Measurements from ENCODE around the gene TSC2.
"Not testable (repeated sequence)": the region's sequence is repeated elsewhere in the genome, so short reads cannot be mapped to it uniquely, and the experiment has no call there.

TSC2 gene

DNA sequence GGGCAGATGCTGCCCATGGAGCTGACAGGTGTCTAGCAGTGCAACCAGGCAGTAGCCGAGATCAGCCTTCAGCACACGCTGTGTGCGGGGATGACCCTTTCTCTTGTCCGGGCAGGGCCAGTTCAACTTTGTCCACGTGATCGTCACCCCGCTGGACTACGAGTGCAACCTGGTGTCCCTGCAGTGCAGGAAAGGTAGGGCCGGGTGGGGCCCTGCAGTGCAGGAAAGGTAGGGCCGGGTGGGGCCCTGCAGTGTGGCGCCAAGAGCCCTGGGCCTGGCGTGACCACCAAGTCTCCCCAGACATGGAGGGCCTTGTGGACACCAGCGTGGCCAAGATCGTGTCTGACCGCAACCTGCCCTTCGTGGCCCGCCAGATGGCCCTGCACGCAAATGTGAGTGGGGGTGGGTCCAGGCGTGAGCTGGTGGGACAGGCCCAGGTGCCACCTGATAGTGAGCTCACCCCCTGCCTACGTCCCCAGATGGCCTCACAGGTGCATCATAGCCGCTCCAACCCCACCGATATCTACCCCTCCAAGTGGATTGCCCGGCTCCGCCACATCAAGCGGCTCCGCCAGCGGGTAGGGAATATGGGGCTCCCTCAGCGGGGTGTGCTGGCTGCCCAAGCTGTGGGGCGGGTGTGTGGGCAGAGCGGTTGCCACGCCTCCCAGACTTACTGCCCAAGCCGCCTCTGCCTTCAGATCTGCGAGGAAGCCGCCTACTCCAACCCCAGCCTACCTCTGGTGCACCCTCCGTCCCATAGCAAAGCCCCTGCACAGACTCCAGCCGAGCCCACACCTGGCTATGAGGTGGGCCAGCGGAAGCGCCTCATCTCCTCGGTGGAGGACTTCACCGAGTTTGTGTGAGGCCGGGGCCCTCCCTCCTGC lies 40.2 kb downstream of the TSC2 start:
- no peak for DNase-seq

- no peak for DNase-seq
These were observed 41.1 kb downstream of the TSC2 start for GRCh38 chr16:2088759-2089358.

- DNase-seq, result no peak
These were observed 42.1 kb downstream of the TSC2 start for GRCh38 chr16:2089706-2090480.

DNA sequence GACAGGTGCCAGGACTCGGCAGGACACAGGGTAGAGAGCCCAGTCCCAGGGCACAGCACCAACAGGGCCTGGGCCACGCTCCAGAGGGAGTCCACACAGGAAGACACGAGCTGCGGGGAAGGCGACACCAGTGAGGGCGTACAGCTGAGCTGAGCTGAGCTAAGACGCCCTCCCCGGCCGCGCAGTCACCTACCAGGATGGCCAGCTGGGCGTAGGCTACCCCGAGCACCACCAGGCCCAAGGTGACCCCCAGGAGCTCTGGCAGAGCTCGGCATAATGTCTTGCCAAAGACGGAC lies 42.6 kb downstream of the TSC2 start:
- no peak for DNase-seq

- no peak for DNase-seq
These were observed 43.2 kb downstream of the TSC2 start for GRCh38 chr16:2090777-2091546.

DNA sequence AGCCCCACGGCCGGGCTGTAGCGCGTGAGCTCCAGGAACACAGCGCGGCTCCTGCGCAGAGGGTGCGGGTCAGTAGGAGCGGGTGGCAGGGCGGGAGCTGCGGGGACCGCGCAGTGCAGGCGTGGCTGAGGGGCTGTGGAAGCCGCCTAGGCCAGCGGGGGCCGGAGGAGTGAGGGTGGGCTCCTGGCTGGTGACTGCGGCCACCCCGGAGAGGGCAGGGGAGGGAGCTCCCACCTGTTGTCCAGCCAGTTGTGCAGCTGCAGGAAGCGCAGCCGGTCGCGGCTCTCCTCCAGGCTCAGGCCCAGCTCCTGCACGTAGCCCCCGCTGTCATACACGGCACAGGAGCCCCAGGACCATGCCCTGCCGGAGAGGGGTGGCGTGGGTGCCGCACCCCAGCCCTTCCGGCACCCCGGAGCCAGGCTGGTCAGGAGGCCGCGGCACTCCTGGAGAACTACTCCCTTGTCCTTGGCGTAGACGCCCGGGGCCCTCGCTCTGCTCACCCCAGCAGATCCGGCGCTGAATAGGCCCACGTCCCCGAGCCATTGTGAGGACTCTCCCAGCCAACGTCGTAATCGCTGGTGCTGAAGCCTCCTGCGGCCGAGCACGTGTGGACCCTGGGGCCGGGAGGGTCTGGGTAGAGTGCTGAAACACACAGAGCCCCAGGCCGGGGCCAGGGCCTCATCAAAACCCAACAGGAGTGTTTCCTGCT lies 43.9 kb downstream of the TSC2 start:
- no peak for DNase-seq

GRCh38 chr16:2092256-2092620 lies 44.5 kb downstream of the TSC2 start:
- DNase-seq, result no peak

GRCh38 chr16:2092866-2093265 lies 45.1 kb downstream of the TSC2 start:
- DNase-seq, result no peak

GRCh38 chr16:2093793-2094192 lies 46.0 kb downstream of the TSC2 start:
- no peak for DNase-seq

DNA sequence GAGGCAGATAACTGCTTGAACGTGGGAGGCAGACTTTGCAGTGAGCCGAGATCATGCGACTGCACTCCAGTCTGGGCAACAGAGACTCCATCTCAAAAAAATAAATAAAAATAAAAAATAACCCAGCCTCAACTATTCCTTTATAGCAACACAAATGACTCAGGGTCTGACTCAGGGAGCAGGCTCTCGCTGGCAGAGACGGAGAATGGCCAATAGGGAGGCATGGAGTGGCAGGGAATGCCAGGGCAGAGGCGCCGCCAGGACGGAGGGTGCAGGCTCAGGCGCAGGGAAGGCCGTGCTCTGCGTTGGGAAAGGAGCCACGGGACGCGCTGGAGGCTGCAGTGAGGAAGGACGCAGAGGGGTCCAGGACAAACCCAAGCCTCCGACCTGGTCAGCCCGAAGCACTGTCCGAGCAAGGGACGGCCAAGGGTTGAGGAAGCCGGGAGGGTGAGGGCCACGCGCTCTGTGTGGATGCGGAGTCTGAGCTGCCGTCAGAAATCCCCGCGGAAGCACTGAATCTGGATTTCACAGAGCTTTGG lies 47.6 kb downstream of the TSC2 start:
- DNase-seq, result peak; percentile 58

DNA sequence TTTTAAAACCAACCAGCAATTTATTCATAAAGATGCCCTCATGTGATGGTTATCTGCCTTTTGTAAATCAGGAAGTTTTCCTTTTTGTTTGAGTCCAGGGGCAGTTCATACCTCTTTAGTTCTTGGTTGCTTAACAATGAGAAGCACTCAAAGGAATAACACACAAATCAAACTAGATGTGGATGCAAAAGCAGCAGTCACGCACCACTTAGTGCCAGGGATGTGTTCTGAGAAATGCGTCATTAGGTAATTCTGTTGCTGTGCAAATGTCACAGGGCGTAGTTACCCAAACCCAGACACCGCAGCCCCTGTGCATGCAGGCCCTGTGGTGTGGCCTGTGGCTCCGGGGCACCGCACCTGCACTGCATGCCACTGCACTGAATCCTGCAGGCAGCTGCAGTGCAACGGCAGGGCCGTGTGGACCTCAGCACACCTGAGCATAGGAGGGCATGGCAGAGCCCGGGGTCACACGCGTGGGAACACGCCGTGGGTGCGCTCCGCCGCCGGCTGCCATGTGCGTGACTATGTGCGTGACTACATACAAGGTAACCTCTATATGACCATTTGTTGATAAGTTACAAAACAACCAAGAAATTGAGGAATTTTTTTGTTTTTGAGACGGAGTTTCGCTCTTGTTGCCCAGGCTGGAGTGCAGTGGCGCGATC lies 48.3 kb downstream of the TSC2 start:
- no peak for DNase-seq

DNA sequence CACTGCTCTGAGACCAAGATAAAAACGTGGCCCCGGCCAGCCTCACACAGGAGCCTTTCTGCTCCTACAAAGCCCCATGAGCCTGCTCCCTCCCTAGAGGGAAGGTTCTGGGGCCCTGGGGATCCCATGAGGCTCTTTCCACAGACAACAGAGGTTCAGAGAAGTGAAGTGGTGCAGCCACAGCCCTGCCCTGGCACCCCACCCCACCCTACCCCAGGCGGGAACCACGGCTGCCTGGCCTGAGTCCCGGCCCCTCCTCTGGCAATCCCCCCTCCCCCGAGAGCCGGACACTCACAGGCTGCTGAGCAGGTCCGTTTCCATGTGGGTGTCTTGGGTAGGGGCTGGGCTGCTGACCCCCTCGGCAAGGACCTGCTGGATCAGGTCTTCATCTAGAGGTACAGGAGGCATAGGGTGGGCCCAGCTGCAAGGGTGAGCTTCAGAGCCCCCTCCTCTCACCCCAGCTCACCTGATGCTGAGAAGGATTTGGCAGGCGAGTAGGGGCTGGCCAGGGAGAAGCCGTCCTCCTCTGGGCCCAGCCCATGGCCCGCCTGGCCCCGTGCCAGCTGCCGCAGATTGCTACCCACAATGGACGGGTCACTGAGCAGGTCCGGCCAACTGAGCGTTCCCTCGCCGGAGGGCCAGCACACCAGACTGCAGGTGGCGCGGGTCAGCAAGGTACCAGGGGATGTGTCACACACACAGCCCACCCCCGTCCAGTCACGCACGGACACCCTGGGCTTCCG lies 49.2 kb downstream of the TSC2 start:
- no peak for DNase-seq

GRCh38 chr16:2097689-2098088 lies 49.9 kb downstream of the TSC2 start:
- not testable (repeated sequence) for DNase-seq

DNA sequence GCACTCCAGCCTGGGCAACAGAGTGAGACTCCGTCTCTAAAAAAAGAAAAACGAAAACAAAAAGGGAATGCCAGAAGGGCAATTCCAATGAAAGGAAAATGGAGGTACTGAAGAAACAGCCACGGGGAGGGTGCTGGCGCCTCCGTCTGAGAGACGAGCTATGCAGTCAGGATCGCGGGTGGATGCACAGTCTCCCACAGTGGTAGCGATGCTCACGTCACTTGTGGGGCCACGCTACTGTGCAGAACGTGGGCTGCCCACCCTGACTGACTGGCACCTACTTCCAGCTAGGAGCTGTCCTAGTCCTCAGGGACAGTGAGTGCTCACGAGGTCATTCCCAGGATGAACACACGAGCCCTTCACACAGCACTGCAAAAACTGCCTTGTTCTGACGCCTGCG lies 53.8 kb downstream of the TSC2 start:
- not testable (repeated sequence) for DNase-seq

DNA sequence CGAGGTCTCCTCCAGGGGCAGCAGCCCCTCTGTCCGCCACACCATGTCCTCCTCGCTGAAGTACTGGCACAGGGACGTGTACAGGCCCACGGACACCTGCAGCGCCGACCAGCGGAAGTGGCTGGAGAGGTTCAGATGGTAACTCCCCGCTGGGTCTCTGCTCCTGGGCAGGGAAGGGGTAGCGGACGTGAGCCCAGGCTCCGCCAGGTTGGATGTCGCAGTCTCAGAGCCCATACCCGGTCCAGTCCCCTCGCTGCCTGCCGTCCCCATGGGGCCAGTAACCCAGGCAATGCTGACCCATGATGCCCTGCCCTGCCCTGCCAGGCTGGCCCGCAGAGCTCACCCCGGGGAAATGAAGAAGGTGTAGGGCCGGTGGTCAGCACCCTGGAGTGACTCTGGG lies 54.7 kb downstream of the TSC2 start:
- DNase-seq, result no peak

- DNase-seq, result not testable (repeated sequence)
These were observed 56.7 kb downstream of the TSC2 start for GRCh38 chr16:2104464-2104863.

DNA sequence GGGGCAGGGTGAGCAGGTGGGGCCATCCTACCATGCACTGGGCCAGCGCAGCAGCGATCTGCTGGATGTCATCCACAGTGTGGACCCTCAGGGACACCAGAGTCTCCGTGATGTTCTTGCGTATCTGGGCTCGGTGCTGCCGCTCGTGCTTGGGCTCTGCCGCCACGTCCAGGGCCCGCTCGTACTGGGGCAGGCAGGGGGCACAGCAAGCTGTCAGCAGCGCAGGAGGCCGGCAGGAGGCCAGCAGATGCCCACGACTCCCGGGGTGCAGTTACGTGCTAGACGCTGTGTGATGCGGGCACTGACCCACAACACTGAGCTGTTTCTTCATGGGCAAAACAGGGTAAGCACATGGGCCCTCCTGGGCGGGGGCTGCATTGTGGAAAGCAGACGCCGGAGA lies 57.5 kb downstream of the TSC2 start:
- not testable (repeated sequence) for DNase-seq

- DNase-seq, result not testable (repeated sequence)
These were observed 58.0 kb downstream of the TSC2 start for GRCh38 chr16:2105769-2106168.

GRCh38 chr16:2106211-2106610 lies 58.4 kb downstream of the TSC2 start:
- DNase-seq, result not testable (repeated sequence)

DNA sequence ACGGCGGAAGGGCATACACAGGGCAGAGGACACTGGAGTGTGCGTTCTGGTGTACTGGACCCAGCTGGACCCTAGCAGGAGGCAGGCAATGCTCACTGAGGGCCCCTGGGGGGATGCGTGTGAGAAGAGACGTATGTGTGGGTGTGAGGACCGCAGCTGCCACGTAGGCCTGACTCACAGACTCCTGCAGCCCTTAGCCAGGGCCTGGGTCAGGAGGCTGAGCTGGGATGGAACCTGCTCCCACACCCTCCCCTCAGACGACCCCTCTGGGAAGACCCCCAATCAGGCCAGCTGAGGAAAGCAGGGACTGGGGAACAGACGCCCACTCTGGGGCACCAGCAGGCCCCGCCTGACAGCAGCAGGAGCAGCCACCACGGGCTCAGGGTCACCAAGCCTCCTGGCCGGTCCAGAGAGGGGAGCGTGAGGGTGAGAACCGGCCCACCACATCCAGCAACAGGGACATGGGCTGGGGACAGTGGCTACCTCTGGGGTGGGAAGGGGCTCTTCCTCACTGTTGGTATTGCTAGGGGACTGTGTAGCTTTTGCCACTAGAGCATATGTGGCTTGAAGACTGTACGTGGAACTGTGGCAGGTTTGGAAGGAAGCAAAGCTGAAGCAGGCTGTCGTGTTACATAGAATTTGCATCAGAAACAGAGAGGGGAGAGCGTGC lies 59.5 kb downstream of the TSC2 start:
- peak; percentile 88 for DNase-seq
